Uterus (tissue), 4 donors: ENCODE measurements around the gene CFAP77. TPM values are rescaled to one million over a fixed set of nuclear protein-coding genes. Genes with fewer than 3 reads are reported as not detected.

Source experiments
- DNase-seq, 2 donors: peaks; one replicate each; pipeline ENCODE4 v3.0.0-alpha.2; 2019 to 2020
- H3K27ac ChIP-seq, 2 donors: fragments of 200-600 bp; sonication (generic); 1 replicate in 1 of 2; 2 replicates in 1 of 2; pipeline ENCODE4 v1.5.1; 2016 to 2018
- H3K27me3 ChIP-seq, 2 donors: fragments of 200-600 bp; sonication (generic); one replicate each; pipeline ENCODE4 v1.5.1; 2018 to 2019; ENCODE audit warnings: control low read depth in 1 of 2
- H3K36me3 ChIP-seq, 2 donors: fragments of 200-600 bp; sonication (generic); one replicate each; pipeline ENCODE4 v1.5.1; 2019; ENCODE audit warnings: control low read depth in 1 of 2
- H3K4me1 ChIP-seq, 2 donors: fragments of 200-600 bp; sonication (generic); one replicate each; pipeline ENCODE4 v1.5.1; 2018 to 2019; ENCODE audit warnings: control low read depth in 1 of 2
- H3K4me3 ChIP-seq, 2 donors: fragments of 200-600 bp; sonication (generic); 1 replicate in 1 of 2; 2 replicates in 1 of 2; pipeline ENCODE4 v1.5.1; 2018 to 2019; ENCODE audit warnings: mild to moderate bottlenecking in 1 of 2
- H3K9me3 ChIP-seq, 2 donors: fragments of 200-600 bp; sonication (generic); one replicate each; pipeline ENCODE4 v1.5.1; 2019; ENCODE audit warnings: control low read depth in 1 of 2
- POLR2A ChIP-seq, 2 donors: fragments of 450-650 bp; IDR thresholded peaks; one replicate each; pipeline ENCODE4 v1.6.1; 2016; ENCODE audit warnings: antibody characterized with exemption in 2 of 2, mild to moderate bottlenecking in 1 of 2, moderate library complexity in 1 of 2
- intact Hi-C: fragments of 100-400 bp; cut with DNase I; formaldehyde crosslinking; loops from one replicate; pipeline ENCODE4 v1.15.1; 2023; ENCODE audit warnings: low total_unique reads
- total RNA-seq, 4 donors: library from RNA; depleted of rRNA in 3 of 4; stranded (reverse); fragments of >200 nt in 3 of 4; gene quantifications; one replicate each; pipeline versions ENCODE4 v1.1.0 to v1.2.4, GENCODE V29; 2014 to 2023
- TF ChIP-seq, protein P1 (sequence below), 4 experiments: fragments of 200-600 bp in 2 of 4; fragments of 450-650 bp in 2 of 4; sonication (generic) in 2 of 4; IDR thresholded peaks; one replicate each; pipeline ENCODE4 v1.5.1; 2016 to 2019; ENCODE audit warnings: antibody characterized with exemption in 4 of 4, mild to moderate bottlenecking in 2 of 4, moderate library complexity in 1 of 4
- donor health status: DM: yes; HTN: yes; CAD: no.

Gene CFAP77
- total RNA-seq, 4 donors from 2014 or later = 1.4 TPM; not detected in 3

DNA sequence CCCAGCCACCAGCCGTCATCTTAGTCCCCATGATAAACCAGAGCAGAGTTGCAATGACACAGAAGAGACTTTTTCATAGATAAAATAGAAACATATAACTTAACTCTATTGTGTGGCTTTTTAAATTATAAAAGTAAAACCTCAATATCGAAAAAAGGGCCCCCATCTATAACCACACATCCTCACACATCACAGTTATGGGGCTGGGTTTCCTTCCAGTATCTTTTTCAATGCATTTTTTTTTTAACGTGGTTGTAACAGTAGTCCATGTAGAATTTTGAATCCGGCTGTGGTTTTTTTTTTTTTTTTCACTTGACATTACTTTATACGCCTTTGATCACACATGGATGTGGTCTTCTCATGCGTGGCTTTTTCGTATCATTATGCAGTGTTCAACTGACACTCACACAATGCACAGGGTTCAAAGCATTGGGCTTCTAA lies 77.4 kb downstream of the CFAP77 start:
- Histone ChIP-seq H3K4me3 (no peak overlapping the region), H3K36me3 (no peaks in the 10 kb centered on the region), H3K4me1 (no peaks in the 10 kb centered on the region), H3K9me3 (no peaks in the 10 kb centered on the region), H3K27ac (no peak overlapping the region), H3K27me3 (peaks cover 0 to 15% of the 10 kb centered on the region in 2 donors)
- TF ChIP-seq, protein P1, sequence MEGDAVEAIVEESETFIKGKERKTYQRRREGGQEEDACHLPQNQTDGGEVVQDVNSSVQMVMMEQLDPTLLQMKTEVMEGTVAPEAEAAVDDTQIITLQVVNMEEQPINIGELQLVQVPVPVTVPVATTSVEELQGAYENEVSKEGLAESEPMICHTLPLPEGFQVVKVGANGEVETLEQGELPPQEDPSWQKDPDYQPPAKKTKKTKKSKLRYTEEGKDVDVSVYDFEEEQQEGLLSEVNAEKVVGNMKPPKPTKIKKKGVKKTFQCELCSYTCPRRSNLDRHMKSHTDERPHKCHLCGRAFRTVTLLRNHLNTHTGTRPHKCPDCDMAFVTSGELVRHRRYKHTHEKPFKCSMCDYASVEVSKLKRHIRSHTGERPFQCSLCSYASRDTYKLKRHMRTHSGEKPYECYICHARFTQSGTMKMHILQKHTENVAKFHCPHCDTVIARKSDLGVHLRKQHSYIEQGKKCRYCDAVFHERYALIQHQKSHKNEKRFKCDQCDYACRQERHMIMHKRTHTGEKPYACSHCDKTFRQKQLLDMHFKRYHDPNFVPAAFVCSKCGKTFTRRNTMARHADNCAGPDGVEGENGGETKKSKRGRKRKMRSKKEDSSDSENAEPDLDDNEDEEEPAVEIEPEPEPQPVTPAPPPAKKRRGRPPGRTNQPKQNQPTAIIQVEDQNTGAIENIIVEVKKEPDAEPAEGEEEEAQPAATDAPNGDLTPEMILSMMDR (IDR thresholded peaks at IDR 0.05) = no peak
- no peak for TF ChIP-seq POLR2A (IDR thresholded peaks at IDR 0.05)
- intact Hi-C loops = no loop called here
- no peak for DNase-seq

DNA sequence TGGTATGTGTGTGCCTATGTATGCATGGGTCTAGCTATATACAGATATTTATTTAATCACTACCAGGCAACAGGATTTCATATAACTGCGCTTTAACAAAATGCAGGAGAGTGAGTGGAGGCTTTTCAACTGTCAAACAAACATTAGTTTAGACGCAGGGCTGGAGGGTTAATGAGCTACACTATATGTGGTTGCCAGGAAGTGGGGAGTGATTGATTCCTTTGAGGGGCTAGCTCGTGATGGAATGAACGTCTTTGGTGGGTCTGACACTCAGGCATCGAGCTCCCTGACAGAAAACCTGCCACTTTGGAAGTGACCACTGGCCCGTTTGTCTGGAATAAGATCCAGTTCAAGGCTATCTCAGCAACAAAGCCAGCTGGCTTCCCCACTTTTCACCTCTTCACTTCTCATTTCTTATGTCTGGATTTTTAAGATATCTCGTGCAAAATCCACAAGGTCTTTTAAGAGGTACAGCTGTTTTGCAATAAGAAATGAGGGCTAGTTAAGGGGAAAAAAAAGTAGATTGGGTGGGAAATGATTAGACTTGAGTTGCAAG lies 78.0 kb downstream of the CFAP77 start:
- Histone ChIP-seq H3K4me1 (no peaks in the 10 kb centered on the region), H3K36me3 (no peaks in the 10 kb centered on the region), H3K27ac (no peak overlapping the region), H3K4me3 (no peak overlapping the region), H3K27me3 (peaks cover 0 to 15% of the 10 kb centered on the region in 2 donors), H3K9me3 (no peaks in the 10 kb centered on the region)
- intact Hi-C loops = no loop called here
- TF ChIP-seq, protein P1 (IDR thresholded peaks at IDR 0.05) = no peak
- no peak for TF ChIP-seq POLR2A (IDR thresholded peaks at IDR 0.05)
- no peak for DNase-seq

DNA sequence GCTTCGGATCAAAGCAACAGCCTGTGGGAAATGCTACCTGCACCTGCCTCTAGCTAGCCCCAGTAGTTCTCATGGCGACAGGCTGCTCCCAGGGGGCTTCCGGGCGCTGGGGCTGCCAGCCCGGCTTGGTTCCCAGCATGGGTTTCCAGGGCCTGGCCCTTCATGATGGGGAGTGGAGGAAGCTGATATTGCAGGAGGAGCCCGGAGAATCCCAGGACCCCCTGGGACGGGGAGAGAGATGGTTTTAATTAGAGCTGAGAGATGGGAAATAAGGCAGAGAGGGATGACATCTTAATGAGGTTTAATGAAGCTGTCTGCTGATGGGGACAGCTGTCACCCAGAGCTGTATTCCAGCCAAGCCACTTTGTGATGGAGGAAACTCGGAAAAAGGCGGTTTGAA lies 78.6 kb downstream of the CFAP77 start:
- Histone ChIP-seq H3K9me3 (no peaks in the 10 kb centered on the region), H3K27me3 (peaks cover 0 to 15% of the 10 kb centered on the region in 2 donors)
- DNase-seq = no peak

DNA sequence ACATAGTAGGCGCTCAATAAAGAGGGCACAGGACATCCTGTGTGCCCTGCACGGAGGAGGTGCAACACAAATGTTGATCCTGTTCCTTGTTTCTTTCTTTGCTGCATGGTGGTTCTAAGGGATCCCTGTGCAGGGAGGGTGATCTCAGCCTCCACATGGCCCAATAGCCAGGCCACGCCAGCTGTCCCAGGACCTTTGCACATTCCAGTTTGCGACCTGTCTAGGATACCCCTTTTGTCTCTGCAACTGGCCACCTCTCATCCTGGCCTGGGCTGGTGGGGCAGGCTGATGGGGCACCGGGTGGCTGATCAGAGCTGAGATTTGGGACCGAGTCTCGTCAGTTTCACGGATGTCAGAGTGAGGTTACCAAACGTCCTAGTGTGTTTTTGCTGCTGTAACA lies 79.5 kb downstream of the CFAP77 start:
- TF ChIP-seq, protein P1 (IDR thresholded peaks at IDR 0.05) = no peak
- no peak for TF ChIP-seq POLR2A (IDR thresholded peaks at IDR 0.05)
- H3K9me3 ChIP-seq = no peaks in the 10 kb centered on the region
- no peaks in the 10 kb centered on the region for H3K36me3 ChIP-seq
- H3K4me3 ChIP-seq = no peak overlapping the region
- H3K27me3 ChIP-seq = peaks cover 0 to 15% of the 10 kb centered on the region in 2 donors
- intact Hi-C loops = no loop called here
- no peaks in the 10 kb centered on the region for H3K4me1 ChIP-seq
- no peak for DNase-seq
- no peak overlapping the region for H3K27ac ChIP-seq

More for the DNA sequence above, 78.6 kb downstream of the CFAP77 start:
- Histone ChIP-seq H3K27ac (no peak overlapping the region), H3K4me3 (no peak overlapping the region), H3K4me1 (no peaks in the 10 kb centered on the region), H3K36me3 (no peaks in the 10 kb centered on the region)
- TF ChIP-seq, protein P1 (IDR thresholded peaks at IDR 0.05) = no peak
- TF ChIP-seq POLR2A (IDR thresholded peaks at IDR 0.05) = no peak
- intact Hi-C loops = no loop called here

DNA sequence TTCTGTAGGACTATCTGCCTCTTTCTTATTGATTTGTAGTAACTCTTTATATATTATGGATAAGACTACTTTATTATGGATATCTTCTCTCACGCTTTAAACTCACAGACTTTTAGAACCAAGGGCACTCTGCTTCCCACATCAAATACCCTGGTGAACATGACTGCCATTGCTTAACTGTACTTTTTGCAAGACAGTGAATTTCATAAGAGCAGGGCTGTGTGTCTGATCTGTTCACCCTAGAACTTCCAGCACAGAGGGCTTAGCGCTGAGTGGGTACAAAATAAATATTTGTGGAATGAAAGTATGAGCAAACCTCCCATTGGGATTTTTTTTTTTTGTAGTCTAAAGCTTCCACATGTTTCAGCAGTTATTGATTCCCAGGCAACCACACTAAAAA lies 84.8 kb downstream of the CFAP77 start:
- H3K9me3 ChIP-seq = no peaks in the 10 kb centered on the region
- no peaks in the 10 kb centered on the region for H3K36me3 ChIP-seq
- TF ChIP-seq, protein P1 (IDR thresholded peaks at IDR 0.05) = no peak
- TF ChIP-seq POLR2A (IDR thresholded peaks at IDR 0.05) = no peak
- H3K4me1 ChIP-seq = no peaks in the 10 kb centered on the region
- no peak overlapping the region for H3K4me3 ChIP-seq
- H3K27ac ChIP-seq = no peak overlapping the region
- no peak for DNase-seq
- intact Hi-C loops = no loop called here
- H3K27me3 ChIP-seq = no peaks in the 10 kb centered on the region
